Natural killer cell treated with Interleukin-12 subunit alpha and Interleukin-12 subunit beta and Interleukin-15 and Interleukin-18, amount 100 ng/mL, for 72 hours (primary cell): ENCODE data around the gene PCNA. TPM values are rescaled to one million over a fixed set of nuclear protein-coding genes. Genes with fewer than 3 reads are reported as not detected.
A peak's percentile ranks its signal among the peaks of the same experiment; 100 is the strongest.

Experiments
- ATAC-seq, 2 donors: fragments of 150-1000 bp; cut with Tn5 transposase in 1 of 2; sonication (Bioruptor Pico), chemical (Tn5 transposase) in 1 of 2; 2 replicates each; pipeline ENCODE4 v1.10.0; 2021
- DNase-seq: peaks from one replicate; pipeline ENCODE4 v3.0.0; 2022; ENCODE audit warnings: low spot score
- H3K27ac Mint-ChIP-seq, 2 donors: 1 replicate in 1 of 2; 2 replicates in 1 of 2; pipeline ENCODE4 v1.8.0; 2022; ENCODE audit warnings: mixed read lengths in 2 of 2, mild to moderate bottlenecking in 1 of 2, moderate library complexity in 1 of 2
- H3K27me3 Mint-ChIP-seq, 2 donors: 1 replicate in 1 of 2; 2 replicates in 1 of 2; pipeline ENCODE4 v1.8.0; 2022; ENCODE audit warnings: mixed read lengths in 2 of 2
- H3K36me3 Mint-ChIP-seq: one replicate; pipeline ENCODE4 v1.8.0; 2022; ENCODE audit warnings: mixed read lengths
- H3K4me1 Mint-ChIP-seq, 2 donors: 1 replicate in 1 of 2; 2 replicates in 1 of 2; pipeline ENCODE4 v1.8.0; 2022; ENCODE audit warnings: low read depth in 2 of 2, mixed read lengths in 2 of 2, mild to moderate bottlenecking in 1 of 2
- H3K4me3 Mint-ChIP-seq: one replicate; pipeline ENCODE4 v1.8.0; 2022; ENCODE audit warnings: mixed read lengths
- H3K9me3 Mint-ChIP-seq: 2 replicates; pipeline ENCODE4 v1.8.0; 2022; ENCODE audit warnings: mixed read lengths
- total RNA-seq, 2 donors: library from RNA; stranded (reverse); gene quantifications; one replicate each; pipeline ENCODE4 v1.2.3, GENCODE V29; 2022

PCNA gene
- total RNA-seq, result 100 to 1,000 TPM; 288 to 377 TPM

DNA sequence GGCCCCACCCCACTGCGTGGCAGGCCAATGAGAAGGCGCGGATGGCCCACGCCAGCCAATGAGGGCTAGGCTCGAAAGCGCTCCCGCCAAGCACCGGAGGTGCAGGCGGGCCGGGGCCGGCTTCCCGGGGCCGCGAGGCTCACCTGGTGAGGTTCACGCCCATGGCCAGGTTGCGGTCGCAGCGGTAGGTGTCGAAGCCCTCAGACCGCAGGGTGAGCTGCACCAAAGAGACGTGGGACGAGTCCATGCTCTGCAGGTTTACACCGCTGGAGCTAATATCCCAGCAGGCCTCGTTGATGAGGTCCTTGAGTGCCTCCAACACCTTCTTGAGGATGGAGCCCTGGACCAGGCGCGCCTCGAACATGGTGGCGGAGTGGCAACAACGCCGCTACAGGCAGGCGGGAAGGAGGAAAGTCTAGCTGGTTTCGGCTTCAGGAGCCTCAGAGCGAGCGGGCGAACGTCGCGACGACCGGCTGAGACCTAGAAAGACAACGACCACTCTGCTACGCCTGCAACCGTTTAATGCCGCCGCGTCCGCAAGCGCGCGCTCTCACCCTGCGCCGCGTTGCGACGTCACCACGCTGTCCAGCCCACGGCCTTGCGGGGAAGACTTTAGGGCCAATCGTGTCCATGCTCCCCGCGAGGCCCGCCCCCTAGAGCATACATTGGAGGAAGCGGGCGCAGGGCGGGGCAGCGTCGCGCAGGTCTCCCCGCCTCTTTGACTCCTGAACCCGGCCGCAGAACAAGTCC, at the start of gene PCNA:
TSS of gene PCNA (minus strand) at position 524 of the 750 bp plus-strand sequence. CDS start at position 364, 160 bp downstream.
- Mint-ChIP-seq H3K36me3 (peaks cover 28% of the 10 kb centered on the region), H3K4me3 (peak within 1 kb of the TSS; percentile 91), H3K9me3 (no peaks in the 10 kb centered on the region), H3K27me3 (no peaks in the 10 kb centered on the region), H3K27ac (peak within 1 kb of the TSS; percentile 90 to 92), H3K4me1 (peaks cover 25 to 44% of the 10 kb centered on the region in 2 donors)
- ATAC-seq, result peak; percentile 96 to 97
- DNase-seq, result peak; percentile 98

DNA sequence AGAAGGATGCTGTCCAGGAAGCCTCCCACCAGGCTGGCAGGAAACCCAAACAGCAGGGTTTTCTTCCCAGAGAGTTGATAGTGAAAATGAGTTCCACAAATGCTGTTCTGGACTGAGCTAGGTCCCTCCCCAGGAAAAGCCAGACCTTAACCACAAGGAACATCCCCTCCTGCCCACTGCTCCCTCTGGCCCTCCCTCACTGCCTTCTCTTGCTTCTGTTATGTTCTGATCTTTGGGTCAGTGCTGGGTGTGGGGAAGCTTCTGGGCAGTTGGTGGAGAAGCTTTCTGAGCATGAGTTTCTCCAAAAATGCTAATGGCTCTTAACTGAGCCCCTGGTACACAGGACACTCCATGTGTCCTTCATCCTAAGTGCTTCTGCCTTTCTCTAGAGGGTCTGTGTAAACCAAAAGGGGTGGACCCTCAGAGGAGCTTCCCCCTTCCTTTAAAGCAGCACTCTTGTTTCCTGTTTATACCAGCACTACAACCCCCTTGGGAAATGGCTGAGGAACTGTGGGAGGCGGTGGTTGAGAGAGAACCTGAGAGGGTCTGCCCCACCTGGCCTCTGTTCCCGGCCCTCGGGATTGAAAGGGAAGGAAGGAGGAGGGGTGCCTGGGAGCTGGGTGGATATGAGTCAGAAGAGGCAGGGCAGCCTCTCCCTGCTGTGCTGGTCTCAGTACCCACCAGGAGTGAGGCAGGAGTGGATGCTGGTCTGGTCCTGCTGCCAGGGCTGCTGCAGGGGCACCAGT, 49.1 kb upstream of the PCNA start:
- ATAC-seq (no peak), DNase-seq (no peak)
- Mint-ChIP-seq H3K27ac (peak overlapping the region in 1 of 2 donors; percentile 75), H3K4me3 (no peak overlapping the region), H3K36me3 (no peaks in the 10 kb centered on the region), H3K27me3 (no peaks in the 10 kb centered on the region), H3K4me1 (peaks cover 59 to 63% of the 10 kb centered on the region in 2 donors), H3K9me3 (no peaks in the 10 kb centered on the region)

DNA sequence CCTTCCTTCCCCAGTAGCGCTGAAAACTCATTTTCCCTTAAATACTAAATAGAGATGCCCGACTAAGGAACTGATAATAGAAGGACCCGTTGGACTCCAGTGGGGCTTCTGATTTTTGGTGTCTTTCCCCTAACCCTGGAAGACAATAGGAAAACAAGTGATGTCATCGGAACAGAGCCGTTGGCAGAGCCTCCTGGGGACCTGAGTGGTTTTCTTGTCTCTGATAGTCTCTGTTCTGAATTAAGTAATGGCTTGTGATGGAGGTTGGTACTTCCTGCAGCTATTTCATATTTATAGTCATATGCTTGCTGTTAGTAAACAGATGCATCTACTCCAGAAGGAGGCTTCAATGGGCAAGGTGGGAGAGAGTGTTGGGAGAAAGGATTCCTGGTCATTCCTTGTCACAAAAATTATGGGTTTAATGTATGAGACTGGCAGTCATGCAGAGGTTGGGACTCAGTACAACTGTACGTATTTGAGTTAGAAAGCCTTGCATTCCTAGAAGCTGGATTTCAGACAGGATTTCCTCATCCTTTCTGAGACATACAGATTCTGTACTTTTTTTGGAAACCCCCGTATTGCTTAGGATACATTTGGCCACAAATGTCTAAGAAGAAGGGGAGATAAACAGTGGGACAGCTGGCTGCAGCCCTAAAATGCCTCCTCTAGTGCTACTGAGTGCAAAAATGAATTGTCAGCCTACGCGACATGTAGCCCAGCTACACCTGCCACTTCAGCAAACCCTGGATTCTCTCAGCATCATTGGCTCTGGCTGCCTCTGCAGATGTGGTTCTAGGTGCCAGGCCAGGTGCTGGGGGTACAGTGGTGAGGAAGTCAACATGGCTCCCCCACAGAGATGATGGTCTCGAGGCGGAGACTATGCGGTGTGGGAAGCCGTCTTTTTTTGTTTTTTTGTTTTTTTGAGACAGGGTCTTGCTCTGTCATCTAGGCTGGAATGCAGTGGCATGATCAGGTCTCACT, 45.2 kb upstream of the PCNA start:
- ATAC-seq, result no peak
- Mint-ChIP-seq H3K27me3 (no peaks in the 10 kb centered on the region), H3K4me3 (no peak overlapping the region), H3K36me3 (no peaks in the 10 kb centered on the region), H3K27ac (no peak overlapping the region), H3K4me1 (peaks cover 53 to 59% of the 10 kb centered on the region in 2 donors), H3K9me3 (no peaks in the 10 kb centered on the region)
- no peak for DNase-seq

DNA sequence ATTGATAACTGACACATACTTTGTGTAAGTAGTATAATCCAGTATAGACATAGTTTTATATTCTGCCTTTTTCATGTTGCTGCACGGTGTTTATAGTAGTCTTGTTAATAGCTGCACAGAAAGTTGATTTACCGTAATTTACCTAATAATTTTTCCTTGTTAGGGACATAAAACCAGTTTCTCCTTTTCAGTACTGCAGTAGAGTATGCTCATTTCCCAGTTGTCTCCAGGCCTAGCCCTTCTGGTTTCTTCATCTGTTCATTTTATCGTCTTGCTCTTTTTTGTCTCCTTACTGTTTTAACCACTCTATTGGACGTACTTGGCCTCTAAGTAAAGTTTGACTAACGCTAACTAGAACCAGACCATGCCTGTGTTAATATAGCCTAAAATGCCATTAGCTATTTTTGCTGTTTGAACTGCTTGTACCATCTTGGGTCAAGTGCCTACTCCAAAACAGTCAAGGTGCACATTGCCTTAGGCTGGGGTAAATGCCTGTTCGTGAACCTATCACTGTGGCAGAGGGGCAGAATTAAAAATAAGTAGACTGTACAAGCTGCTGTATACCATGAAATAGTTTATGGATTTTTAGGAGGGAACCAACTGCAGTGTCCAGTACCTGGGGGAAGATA, 41.9 kb upstream of the PCNA start:
- Mint-ChIP-seq H3K4me1 (peaks cover 42 to 43% of the 10 kb centered on the region in 2 donors), H3K9me3 (no peaks in the 10 kb centered on the region), H3K4me3 (no peak overlapping the region), H3K36me3 (no peaks in the 10 kb centered on the region), H3K27ac (no peak overlapping the region), H3K27me3 (no peaks in the 10 kb centered on the region)
- no peak for ATAC-seq
- DNase-seq, result no peak

DNA sequence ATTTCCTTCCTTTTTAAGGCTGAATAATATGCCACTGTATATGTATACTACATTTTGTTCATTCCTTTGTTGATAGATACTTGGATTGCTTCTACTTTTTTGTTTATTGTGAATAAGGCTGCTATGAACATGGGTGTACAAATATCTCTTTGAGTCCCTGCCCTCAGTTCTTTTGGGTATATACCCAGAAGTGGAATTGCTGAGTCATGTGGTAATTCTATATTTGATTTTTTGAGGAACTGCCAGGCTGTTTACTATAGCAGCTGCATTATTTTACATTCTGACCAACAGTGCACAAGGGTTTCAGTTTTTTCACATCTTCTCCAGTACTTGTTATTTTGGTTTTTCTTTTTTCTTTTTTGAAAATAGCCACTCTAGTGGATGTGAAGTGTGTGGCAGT, 41.1 kb upstream of the PCNA start:
- peaks cover 42 to 43% of the 10 kb centered on the region in 2 donors for H3K4me1 Mint-ChIP-seq
- ATAC-seq (no peak), DNase-seq (no peak)
- H3K9me3 Mint-ChIP-seq, result no peaks in the 10 kb centered on the region
- H3K27ac Mint-ChIP-seq, result peak overlapping the region in 1 of 2 donors; percentile 11
- no peaks in the 10 kb centered on the region for H3K36me3 Mint-ChIP-seq
- H3K4me3 Mint-ChIP-seq, result no peak overlapping the region
- no peaks in the 10 kb centered on the region for H3K27me3 Mint-ChIP-seq

DNA sequence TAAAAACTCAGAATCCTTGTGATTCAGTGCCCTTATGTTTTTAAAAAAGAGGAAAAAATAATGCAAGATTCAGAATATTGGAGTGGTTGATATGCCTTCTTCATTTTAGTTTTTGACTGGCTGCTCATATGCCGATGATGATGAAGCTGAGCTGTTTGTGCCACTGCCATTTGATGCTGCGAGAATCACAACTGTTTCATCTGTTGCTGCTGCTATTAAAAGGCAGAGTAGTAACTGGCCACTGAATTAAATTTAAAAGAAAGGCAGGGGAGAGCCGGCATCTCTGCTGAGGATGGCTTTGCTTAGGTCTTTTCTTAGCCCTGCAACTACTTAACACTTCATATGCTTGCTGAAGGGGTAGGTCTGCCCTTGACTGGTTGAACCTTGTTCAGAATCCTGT, 40.2 kb upstream of the PCNA start:
- DNase-seq (no peak), ATAC-seq (no peak)
- no peaks in the 10 kb centered on the region for H3K9me3 Mint-ChIP-seq
- no peaks in the 10 kb centered on the region for H3K27me3 Mint-ChIP-seq
- H3K27ac Mint-ChIP-seq, result no peak overlapping the region
- H3K4me3 Mint-ChIP-seq, result no peak overlapping the region
- no peaks in the 10 kb centered on the region for H3K36me3 Mint-ChIP-seq
- peaks cover 43 to 44% of the 10 kb centered on the region in 2 donors for H3K4me1 Mint-ChIP-seq

DNA sequence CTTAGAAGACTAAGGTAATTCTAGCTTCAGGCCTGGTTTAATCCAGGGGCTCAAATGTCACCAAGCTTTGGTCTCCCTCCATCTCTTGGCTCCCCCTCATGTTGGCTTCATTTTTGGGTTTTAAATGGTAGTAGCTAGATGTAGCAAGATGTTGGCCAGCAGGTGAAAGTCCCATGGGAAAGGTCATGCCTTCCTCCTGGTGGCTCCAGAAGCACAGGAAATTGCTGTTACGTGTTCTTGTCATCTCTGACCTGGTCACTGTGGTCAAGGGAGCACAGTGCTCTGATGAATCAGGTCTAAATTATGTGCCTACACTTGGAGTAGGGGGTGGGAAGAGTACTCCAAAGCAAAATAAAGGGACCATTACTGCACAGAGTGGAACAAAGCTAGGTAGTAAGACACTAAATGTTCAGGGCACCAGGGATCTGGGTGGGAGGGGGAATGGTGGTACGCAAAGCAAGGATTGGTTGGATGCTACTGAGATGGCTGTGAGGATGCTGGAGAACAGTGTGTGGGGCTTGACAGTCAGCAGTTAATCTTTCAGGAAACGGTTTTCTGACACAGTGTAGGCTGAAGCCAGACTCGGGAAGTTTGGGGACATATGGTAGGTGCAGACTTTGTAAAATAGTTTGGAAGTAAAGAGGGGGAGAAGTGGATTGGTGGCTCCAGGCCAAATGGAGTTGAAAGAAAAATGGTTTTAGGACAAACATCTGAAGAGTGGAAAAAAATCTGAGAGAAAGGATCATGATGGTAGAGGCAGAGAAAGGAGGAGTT, 37.1 kb upstream of the PCNA start:
- no peak overlapping the region for H3K4me3 Mint-ChIP-seq
- DNase-seq (no peak), ATAC-seq (no peak)
- no peaks in the 10 kb centered on the region for H3K36me3 Mint-ChIP-seq
- H3K9me3 Mint-ChIP-seq, result no peaks in the 10 kb centered on the region
- H3K4me1 Mint-ChIP-seq, result peaks cover 43 to 51% of the 10 kb centered on the region in 2 donors
- H3K27ac Mint-ChIP-seq, result no peak overlapping the region
- H3K27me3 Mint-ChIP-seq, result no peaks in the 10 kb centered on the region

DNA sequence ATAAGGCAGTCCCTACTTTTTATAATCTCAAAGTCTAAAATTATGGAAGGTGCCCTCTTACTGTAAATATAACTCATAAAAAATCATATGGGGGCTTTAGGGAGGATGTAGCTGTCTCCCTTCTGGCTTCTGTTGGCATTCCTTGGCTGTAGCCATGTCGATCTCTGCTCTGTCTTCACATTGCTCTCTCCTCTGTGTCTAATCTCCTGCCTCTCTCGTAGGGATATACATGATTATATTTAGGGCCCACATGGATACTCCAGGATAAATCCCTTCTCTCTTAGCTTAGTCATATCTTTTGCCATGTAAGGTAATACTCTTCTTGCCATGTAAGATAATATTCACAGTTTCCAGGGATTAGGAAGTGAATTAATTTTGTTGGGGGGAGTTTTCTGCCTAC, 35.6 kb upstream of the PCNA start:
- H3K4me3 Mint-ChIP-seq, result no peak overlapping the region
- no peaks in the 10 kb centered on the region for H3K27me3 Mint-ChIP-seq
- peaks cover 37 to 45% of the 10 kb centered on the region in 2 donors for H3K4me1 Mint-ChIP-seq
- DNase-seq (no peak), ATAC-seq (no peak)
- H3K9me3 Mint-ChIP-seq, result no peaks in the 10 kb centered on the region
- H3K36me3 Mint-ChIP-seq, result no peaks in the 10 kb centered on the region
- H3K27ac Mint-ChIP-seq, result peak overlapping the region in 1 of 2 donors; percentile 4

DNA sequence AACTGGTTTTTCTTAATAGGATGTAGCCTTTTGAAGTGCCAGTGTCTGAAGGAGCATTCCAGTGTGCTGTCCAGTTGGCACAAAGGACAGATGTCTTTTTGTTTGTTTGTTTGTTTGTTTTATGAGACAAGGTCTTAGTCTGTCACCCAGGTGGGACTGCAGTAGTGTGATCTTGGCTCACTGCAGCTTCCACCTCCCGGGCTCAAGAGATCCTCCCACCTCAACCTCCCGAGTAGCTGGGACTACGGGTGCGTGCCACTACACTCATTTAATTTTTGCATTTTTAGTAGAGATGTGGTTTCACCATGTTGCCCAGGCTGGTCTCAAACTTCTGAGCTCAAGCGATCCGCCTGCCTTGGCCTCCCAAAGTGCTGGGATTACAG, 34.8 kb upstream of the PCNA start:
- no peaks in the 10 kb centered on the region for H3K9me3 Mint-ChIP-seq
- no peak overlapping the region for H3K27ac Mint-ChIP-seq
- H3K4me1 Mint-ChIP-seq, result peaks cover 37 to 45% of the 10 kb centered on the region in 2 donors
- H3K27me3 Mint-ChIP-seq, result no peaks in the 10 kb centered on the region
- DNase-seq (no peak), ATAC-seq (no peak)
- H3K36me3 Mint-ChIP-seq, result no peaks in the 10 kb centered on the region
- H3K4me3 Mint-ChIP-seq, result no peak overlapping the region

DNA sequence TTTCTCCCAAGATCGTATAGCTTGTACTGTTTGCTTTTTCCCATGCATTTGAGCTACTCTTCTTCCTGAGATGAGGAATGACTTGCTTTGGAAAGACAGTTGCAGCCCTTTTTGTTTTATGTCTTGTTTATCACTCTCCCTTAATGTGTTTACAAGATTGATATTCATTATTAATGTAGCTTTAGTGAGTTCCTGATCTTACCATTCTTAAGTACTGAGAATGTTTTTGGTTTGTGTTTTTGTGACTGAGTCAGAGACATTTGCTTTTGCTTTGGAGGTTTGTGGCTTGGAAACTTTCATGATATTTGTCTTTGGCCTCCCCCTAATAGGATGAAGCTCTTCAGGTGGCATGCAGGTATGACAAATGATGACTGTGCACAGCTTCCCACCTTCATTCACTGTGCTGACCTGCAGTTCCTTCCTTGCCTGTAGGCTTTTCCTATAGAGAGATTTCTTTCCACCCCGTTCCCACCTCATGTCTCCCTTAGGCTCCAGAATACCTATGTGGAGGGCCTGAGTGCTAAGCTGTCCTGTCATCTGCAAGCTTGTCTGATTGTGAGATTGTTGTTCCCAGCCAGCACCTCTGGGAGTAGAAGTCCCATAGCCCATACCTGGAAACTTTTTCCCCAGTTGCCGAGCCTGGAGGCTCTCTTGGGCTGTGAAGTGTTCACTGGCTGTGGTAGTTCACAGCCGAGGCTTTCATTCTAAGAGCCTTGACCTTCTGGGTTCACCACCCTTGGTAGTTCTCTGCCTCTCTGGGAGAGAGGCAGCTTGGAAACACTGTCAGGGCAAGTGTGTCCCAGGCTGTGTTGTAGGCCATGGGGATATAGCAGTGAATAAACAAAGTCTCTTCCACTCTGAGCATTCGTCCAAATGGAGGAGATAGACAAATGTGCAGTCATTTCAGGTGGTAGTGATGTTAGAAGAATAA, 34.1 kb upstream of the PCNA start:
- Mint-ChIP-seq H3K36me3 (no peaks in the 10 kb centered on the region), H3K27ac (no peak overlapping the region), H3K27me3 (no peaks in the 10 kb centered on the region), H3K9me3 (no peaks in the 10 kb centered on the region), H3K4me1 (peaks cover 37 to 45% of the 10 kb centered on the region in 2 donors), H3K4me3 (no peak overlapping the region)
- no peak for DNase-seq
- no peak for ATAC-seq

DNA sequence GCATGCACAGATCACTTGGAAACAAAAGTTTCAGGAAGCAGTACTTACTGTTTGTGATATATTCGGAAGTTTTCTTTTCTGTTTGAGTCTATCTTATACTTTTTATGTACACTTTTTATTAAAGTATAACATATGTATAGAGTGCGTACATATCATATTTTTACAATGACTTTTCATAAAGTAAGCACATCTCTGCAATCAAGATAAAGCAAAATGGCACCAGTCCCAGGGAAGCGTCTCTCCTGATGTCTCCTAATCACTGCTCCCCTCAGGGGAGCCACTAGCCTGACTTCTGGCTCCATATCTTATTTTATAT, 33.4 kb upstream of the PCNA start:
- peaks cover 39 to 47% of the 10 kb centered on the region in 2 donors for H3K4me1 Mint-ChIP-seq
- no peaks in the 10 kb centered on the region for H3K36me3 Mint-ChIP-seq
- no peak overlapping the region for H3K4me3 Mint-ChIP-seq
- no peak for DNase-seq
- ATAC-seq, result no peak
- H3K27ac Mint-ChIP-seq, result no peak overlapping the region
- H3K27me3 Mint-ChIP-seq, result no peaks in the 10 kb centered on the region
- no peaks in the 10 kb centered on the region for H3K9me3 Mint-ChIP-seq
